Raji (cell line): ENCODE results near the gene TEX19.

Experiments used
- POLR2A ChIP-seq: IDR thresholded peaks from 2 replicates; pipeline ENCODE4 v1.6.1; 2011; ENCODE audit warnings: low read depth, low read length, control low read depth; ENCODE audit not compliant: insufficient read depth

TEX19 gene

GRCh38 chr17:82318772-82319606 is 40.1 kb upstream of the TEX19 start:
- TF ChIP-seq POLR2A = no peak

GRCh38 chr17:82319619-82320062 is 39.4 kb upstream of the TEX19 start:
- no peak for TF ChIP-seq POLR2A

GRCh38 chr17:82320140-82320840 is 38.8 kb upstream of the TEX19 start:
- no peak for TF ChIP-seq POLR2A

- TF ChIP-seq POLR2A = no peak
Observed at GRCh38 chr17:82320956-82321927, 37.8 kb upstream of the TEX19 start.

GRCh38 chr17:82321947-82322466 is 37.0 kb upstream of the TEX19 start:
- TF ChIP-seq POLR2A = no peak

GRCh38 chr17:82322526-82323453 is 36.3 kb upstream of the TEX19 start:
- TF ChIP-seq POLR2A = no peak

- TF ChIP-seq POLR2A = no peak
Observed at GRCh38 chr17:82323514-82324234, 35.4 kb upstream of the TEX19 start.

GRCh38 chr17:82324566-82325285 is 34.3 kb upstream of the TEX19 start:
- TF ChIP-seq POLR2A = no peak

GRCh38 chr17:82325286-82326180 is 33.5 kb upstream of the TEX19 start:
- no peak for TF ChIP-seq POLR2A

GRCh38 chr17:82327289-82327688 is 31.8 kb upstream of the TEX19 start:
- no peak for TF ChIP-seq POLR2A

- TF ChIP-seq POLR2A = no peak
Observed at GRCh38 chr17:82327757-82328140, 31.3 kb upstream of the TEX19 start.
